Esophagus muscularis mucosa (tissue), 4 donors: ENCODE data around the gene DGKG. TPM values are rescaled to one million over a fixed set of nuclear protein-coding genes. Genes with fewer than 3 reads are reported as not detected.
A peak's percentile ranks its signal among the peaks of the same experiment; 100 is the strongest.

Experiments
- DNase-seq: peaks from one replicate; pipeline ENCODE4 v3.0.0-alpha.2; 2017; ENCODE audit errors: extremely low spot score
- H3K27ac ChIP-seq, 4 donors: fragments of 200-600 bp; sonication (generic); replicated peaks in 1 of 4; 1 replicate in 3 of 4; 2 replicates in 1 of 4; pipeline ENCODE4 v1.5.1; 2016 to 2019; ENCODE audit warnings: mild to moderate bottlenecking in 1 of 4
- H3K27me3 ChIP-seq, 4 donors: fragments of 200-600 bp; sonication (generic); one replicate each; pipeline versions ENCODE4 v1.5.1 to v1.6.0; 2016 to 2019
- H3K36me3 ChIP-seq, 4 donors: fragments of 200-600 bp; sonication (generic); one replicate each; pipeline ENCODE4 v1.5.1; 2016 to 2019
- H3K4me1 ChIP-seq, 4 donors: fragments of 200-600 bp; sonication (generic); one replicate each; pipeline ENCODE4 v1.5.1; 2016 to 2019
- H3K4me3 ChIP-seq, 4 donors: fragments of 200-600 bp; sonication (generic); 1 replicate in 2 of 4; 2 replicates in 2 of 4; pipeline ENCODE4 v1.5.1; 2016 to 2019; ENCODE audit warnings: mild to moderate bottlenecking in 4 of 4, moderate library complexity in 1 of 4
- H3K9me3 ChIP-seq, 4 donors: fragments of 200-600 bp; sonication (generic); 1 replicate in 3 of 4; 2 replicates in 1 of 4; pipeline ENCODE4 v1.5.1; 2016 to 2019
- EP300 ChIP-seq: sonication (generic); formaldehyde crosslinking; IDR thresholded peaks from one replicate; pipeline ENCODE4 v1.6.1; 2017; ENCODE audit warnings: antibody characterized with exemption
- POLR2A ChIP-seq: fragments of 450-650 bp; IDR thresholded peaks from one replicate; pipeline ENCODE4 v1.6.1; 2017; ENCODE audit warnings: antibody characterized with exemption, moderate library complexity, mild to moderate bottlenecking, low read depth
- POLR2AphosphoS5 ChIP-seq, 2 donors: sonication (generic); formaldehyde crosslinking; IDR thresholded peaks; one replicate each; pipeline ENCODE4 v1.6.1; 2017; ENCODE audit warnings: antibody characterized with exemption in 2 of 2
- WGBS: methylation state at CpG from one replicate; pipeline ENCODE4 v1.1.5; 2018; 5-methylcytosine and 5-hydroxymethylcytosine counted together
- intact Hi-C: fragments of 100-400 bp; cut with DNase I; formaldehyde crosslinking; loops from one replicate; pipeline ENCODE4 v1.15.1; 2023
- total RNA-seq, 4 donors: library from RNA; depleted of rRNA; stranded (reverse); fragments of >200 nt; gene quantifications; one replicate each; pipeline versions ENCODE4 v1.1.0 to v1.2.1, GENCODE V29; 2016
- TF ChIP-seq, protein P1 (sequence below), 3 experiments: fragments of 200-600 bp in 2 of 3; fragments of 450-650 bp in 1 of 3; sonication (generic) in 2 of 3; IDR thresholded peaks; one replicate each; pipeline ENCODE4 v1.5.1; 2017 to 2019; ENCODE audit warnings: antibody characterized with exemption in 3 of 3, mild to moderate bottlenecking in 2 of 3, moderate library complexity in 1 of 3

Gene DGKG
- total RNA-seq, 4 donors from 2014 or later = 75.0 to 169 (median 104) TPM

DNA sequence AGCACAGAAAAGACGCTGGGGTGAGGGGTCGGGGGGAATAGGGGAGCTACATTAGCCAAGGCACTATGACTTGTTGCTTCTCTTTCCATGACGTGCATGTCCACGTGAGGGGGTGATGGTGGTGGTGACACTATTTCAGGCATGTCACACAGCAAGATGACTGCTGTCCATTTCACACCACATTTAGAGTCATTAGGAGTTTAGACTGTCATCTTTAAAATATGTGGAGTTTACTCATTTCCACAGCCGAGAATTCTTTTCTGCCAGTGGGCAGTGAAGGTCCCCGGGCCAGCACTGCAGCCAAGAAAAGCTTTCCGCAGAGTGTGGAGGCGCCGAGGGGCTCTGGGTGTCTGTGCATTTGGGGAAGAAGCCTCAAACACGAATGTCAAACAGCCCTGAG is 954 bp upstream of the DGKG start:
- peak overlapping the region in 1 of 4 donors; percentile 75 for H3K4me3 ChIP-seq
- peaks cover 0 to 18% (median 0%) of the 10 kb centered on the region in 4 donors for H3K27me3 ChIP-seq
- peak; percentile 18 to 36 for TF ChIP-seq POLR2AphosphoS5 (IDR thresholded peaks at IDR 0.05)
- TF ChIP-seq EP300 = no peak
- peak overlapping the region; percentile 89 to 95 (median 92) for H3K27ac ChIP-seq
- H3K4me1 ChIP-seq = peaks cover 37 to 82% (median 79%) of the 10 kb centered on the region in 4 donors
- DNase-seq = no peak
- no peaks in the 10 kb centered on the region for H3K36me3 ChIP-seq
- H3K9me3 ChIP-seq = no peaks in the 10 kb centered on the region
- WGBS = 54% methylated on average over 10 of the region's 10 CpGs
- intact Hi-C loops = loop anchor here (5.0 kb wide), 2 partner anchors 81 to 101 kb away; no protein-coding TSS in a partner anchor

DNA sequence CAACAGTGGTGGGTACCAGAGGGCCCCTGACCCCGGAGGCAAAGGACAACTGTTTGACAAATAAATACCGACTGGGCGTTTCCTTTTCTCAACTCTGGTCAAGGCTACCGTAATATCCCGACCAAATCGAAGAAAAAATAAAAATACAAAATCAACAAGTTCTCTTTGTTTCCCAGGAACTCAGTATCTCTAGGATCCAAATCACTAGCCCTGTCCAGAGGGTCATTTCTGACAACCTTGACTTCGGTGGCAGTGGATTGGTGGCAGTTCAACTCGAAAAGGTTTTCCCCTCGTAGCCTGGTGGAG is 456 bp upstream of the DGKG start:
- WGBS = 38% methylated on average over 9 of the region's 9 CpGs

DNA sequence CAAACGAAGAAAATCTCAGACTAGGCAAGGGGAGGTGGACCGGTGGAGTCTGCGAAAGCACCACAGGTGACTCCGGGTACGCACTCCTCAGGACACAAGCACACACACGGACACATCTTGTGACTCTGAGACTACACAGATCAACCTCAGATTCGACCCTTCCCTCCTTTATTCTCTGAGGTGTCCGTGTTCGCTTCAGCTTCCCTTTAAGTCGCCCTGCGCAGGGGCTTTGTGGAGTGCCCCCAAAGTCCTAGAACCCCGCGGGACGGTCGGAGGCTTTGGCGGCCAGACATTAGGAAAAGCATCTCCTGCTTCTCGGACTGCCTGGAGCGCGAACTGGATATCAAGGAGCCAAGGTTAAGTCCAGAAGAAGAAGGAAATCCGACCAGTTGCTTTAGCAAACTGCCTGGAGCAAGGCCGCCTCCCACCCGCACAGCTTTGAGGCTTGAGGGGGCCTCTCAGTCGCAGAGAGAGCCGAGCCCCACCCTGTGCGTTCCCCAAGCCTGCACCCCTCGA is 730 bp downstream of the DGKG start:
- 2% methylated on average over 23 of the region's 26 CpGs for WGBS

More for the DNA sequence above, 456 bp upstream of the DGKG start:
- no peaks in the 10 kb centered on the region for H3K36me3 ChIP-seq
- TF ChIP-seq POLR2AphosphoS5 (IDR thresholded peaks at IDR 0.05) (no peak), POLR2A (no peak), EP300 (no peak)
- TF ChIP-seq, protein P1, sequence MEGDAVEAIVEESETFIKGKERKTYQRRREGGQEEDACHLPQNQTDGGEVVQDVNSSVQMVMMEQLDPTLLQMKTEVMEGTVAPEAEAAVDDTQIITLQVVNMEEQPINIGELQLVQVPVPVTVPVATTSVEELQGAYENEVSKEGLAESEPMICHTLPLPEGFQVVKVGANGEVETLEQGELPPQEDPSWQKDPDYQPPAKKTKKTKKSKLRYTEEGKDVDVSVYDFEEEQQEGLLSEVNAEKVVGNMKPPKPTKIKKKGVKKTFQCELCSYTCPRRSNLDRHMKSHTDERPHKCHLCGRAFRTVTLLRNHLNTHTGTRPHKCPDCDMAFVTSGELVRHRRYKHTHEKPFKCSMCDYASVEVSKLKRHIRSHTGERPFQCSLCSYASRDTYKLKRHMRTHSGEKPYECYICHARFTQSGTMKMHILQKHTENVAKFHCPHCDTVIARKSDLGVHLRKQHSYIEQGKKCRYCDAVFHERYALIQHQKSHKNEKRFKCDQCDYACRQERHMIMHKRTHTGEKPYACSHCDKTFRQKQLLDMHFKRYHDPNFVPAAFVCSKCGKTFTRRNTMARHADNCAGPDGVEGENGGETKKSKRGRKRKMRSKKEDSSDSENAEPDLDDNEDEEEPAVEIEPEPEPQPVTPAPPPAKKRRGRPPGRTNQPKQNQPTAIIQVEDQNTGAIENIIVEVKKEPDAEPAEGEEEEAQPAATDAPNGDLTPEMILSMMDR (IDR thresholded peaks at IDR 0.05) = no peak
- no peak for DNase-seq
- intact Hi-C loops = loop anchor here (5.0 kb wide), 2 partner anchors 80 to 100 kb away; no protein-coding TSS in a partner anchor
- peaks cover 37 to 82% (median 79%) of the 10 kb centered on the region in 4 donors for H3K4me1 ChIP-seq
- H3K27ac ChIP-seq = peak overlapping the region; percentile 89 to 95 (median 92)
- H3K4me3 ChIP-seq = peak overlapping the region; percentile 75 to 89 (median 80)
- no peaks in the 10 kb centered on the region for H3K9me3 ChIP-seq
- peaks cover 0 to 18% (median 0%) of the 10 kb centered on the region in 4 donors for H3K27me3 ChIP-seq

GRCh38 chr3:186360779-186361178 is 1.3 kb downstream of the DGKG start:
- WGBS = 10% methylated on average over 12 of the region's 27 CpGs
- peak overlapping the region; percentile 89 to 95 (median 92) for H3K27ac ChIP-seq
- intact Hi-C loops = loop anchor here (5.0 kb wide), 2 partner anchors 78 to 98 kb away; no protein-coding TSS in a partner anchor
- peaks cover 30 to 83% (median 79%) of the 10 kb centered on the region in 4 donors for H3K4me1 ChIP-seq
- TF ChIP-seq POLR2AphosphoS5 (IDR thresholded peaks at IDR 0.05) (peak; percentile 80 to 89), POLR2A (no peak), EP300 (no peak)
- TF ChIP-seq, protein P1 (IDR thresholded peaks at IDR 0.05) = peak in 1 of 3 experiments; percentile 20
- peaks cover 0 to 18% (median 0%) of the 10 kb centered on the region in 4 donors for H3K27me3 ChIP-seq
- no peaks in the 10 kb centered on the region for H3K9me3 ChIP-seq
- H3K4me3 ChIP-seq = peak overlapping the region; percentile 75 to 89 (median 80)
- DNase-seq = peak; percentile 88
- no peaks in the 10 kb centered on the region for H3K36me3 ChIP-seq

More for the DNA sequence above, 730 bp downstream of the DGKG start:
- Histone ChIP-seq H3K27ac (peak overlapping the region; percentile 89 to 95 (median 92)), H3K4me3 (peak overlapping the region; percentile 75 to 89 (median 80)), H3K4me1 (peaks cover 33 to 83% (median 79%) of the 10 kb centered on the region in 4 donors), H3K27me3 (peaks cover 0 to 18% (median 0%) of the 10 kb centered on the region in 4 donors), H3K9me3 (no peaks in the 10 kb centered on the region), H3K36me3 (no peaks in the 10 kb centered on the region)
- intact Hi-C loops = loop anchor here (5.0 kb wide), 2 partner anchors 79 to 99 kb away; no protein-coding TSS in a partner anchor
- TF ChIP-seq EP300 (no peak), POLR2AphosphoS5 (IDR thresholded peaks at IDR 0.05) (no peak), POLR2A (no peak)
- TF ChIP-seq, protein P1 (IDR thresholded peaks at IDR 0.05) = no peak
- DNase-seq = no peak

DNA sequence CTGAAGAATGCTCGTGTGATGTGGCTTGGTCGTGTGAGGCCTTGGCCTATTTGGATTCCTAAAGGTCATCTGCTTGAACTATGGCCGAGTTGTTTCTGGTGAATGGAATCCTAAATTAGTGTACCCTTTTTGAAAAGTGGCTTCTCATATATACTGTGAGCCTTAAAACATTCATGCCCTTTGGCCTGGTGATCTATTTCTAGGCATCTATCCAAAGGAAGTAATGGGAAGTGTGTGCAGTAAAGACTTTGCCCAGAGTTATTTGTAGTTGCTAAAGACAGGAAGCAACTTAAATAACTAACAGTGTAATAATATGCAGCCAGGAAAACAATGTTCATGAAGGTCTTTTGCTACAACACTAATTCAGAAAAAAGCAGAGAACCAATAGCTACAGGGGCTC is 3.0 kb downstream of the DGKG start:
- Histone ChIP-seq H3K4me1 (peaks cover 25 to 83% (median 79%) of the 10 kb centered on the region in 4 donors), H3K4me3 (peak overlapping the region; percentile 75 to 89 (median 80)), H3K9me3 (no peaks in the 10 kb centered on the region), H3K27ac (peak overlapping the region; percentile 38 to 95 (median 90)), H3K27me3 (peaks cover 0 to 18% (median 0%) of the 10 kb centered on the region in 4 donors), H3K36me3 (no peaks in the 10 kb centered on the region)
- TF ChIP-seq POLR2A (no peak), POLR2AphosphoS5 (IDR thresholded peaks at IDR 0.05) (no peak), EP300 (no peak)
- TF ChIP-seq, protein P1 (IDR thresholded peaks at IDR 0.05) = no peak
- intact Hi-C loops = no loop called here
- WGBS = 36% methylated on average over 3 of the region's 3 CpGs
- peak; percentile 34 for DNase-seq
